HG03558 (cell line): ENCODE measurements around the gene NOVA1.

Experiments used
- ATAC-seq: cut with Tn5 transposase; IDR thresholded peaks from one replicate; pipeline ENCODE4 v1.9.1; 2021; ENCODE audit warnings: moderate number of reproducible peaks; ENCODE audit not compliant: unreplicated experiment; ENCODE audit errors: extremely low read depth

Gene NOVA1

GRCh38 chr14:26594148-26594547 is 3.7 kb downstream of the NOVA1 start:
- no peak for ATAC-seq

- ATAC-seq, result no peak
These were observed 4.5 kb downstream of the NOVA1 start for GRCh38 chr14:26593357-26593756.

GRCh38 chr14:26589925-26590324 is 7.9 kb downstream of the NOVA1 start:
- no peak for ATAC-seq

GRCh38 chr14:26577711-26578110 is 20.1 kb downstream of the NOVA1 start:
- ATAC-seq, result no peak

- no peak for ATAC-seq
These were observed 43.6 kb downstream of the NOVA1 start for GRCh38 chr14:26554069-26554772.

- ATAC-seq, result no peak
These were observed 48.3 kb downstream of the NOVA1 start for GRCh38 chr14:26549571-26549970.

- no peak for ATAC-seq
These were observed 49.4 kb downstream of the NOVA1 start for GRCh38 chr14:26548406-26548805.

- ATAC-seq, result no peak
These were observed 59.7 kb downstream of the NOVA1 start for GRCh38 chr14:26538176-26538575.

- ATAC-seq, result no peak
These were observed 65.9 kb downstream of the NOVA1 start for GRCh38 chr14:26531894-26532293.

GRCh38 chr14:26528415-26529182 is 69.2 kb downstream of the NOVA1 start:
- no peak for ATAC-seq

- no peak for ATAC-seq
These were observed 70.7 kb downstream of the NOVA1 start for GRCh38 chr14:26527095-26527494.

GRCh38 chr14:26526137-26526536 is 71.7 kb downstream of the NOVA1 start:
- no peak for ATAC-seq

GRCh38 chr14:26525085-26525484 is 72.7 kb downstream of the NOVA1 start:
- no peak for ATAC-seq

- no peak for ATAC-seq
These were observed 74.9 kb downstream of the NOVA1 start for GRCh38 chr14:26522967-26523366.

- ATAC-seq, result no peak
These were observed 80.1 kb downstream of the NOVA1 start for GRCh38 chr14:26517771-26518170.

- no peak for ATAC-seq
These were observed 97.8 kb downstream of the NOVA1 start for GRCh38 chr14:26500028-26500427.

GRCh38 chr14:26499546-26499945 is 98.3 kb downstream of the NOVA1 start:
- no peak for ATAC-seq

- no peak for ATAC-seq
These were observed 110.9 kb downstream of the NOVA1 start for GRCh38 chr14:26486922-26487321.

GRCh38 chr14:26484562-26484961 is 113.3 kb downstream of the NOVA1 start:
- ATAC-seq, result no peak

GRCh38 chr14:26478967-26479366 is 118.9 kb downstream of the NOVA1 start:
- no peak for ATAC-seq

GRCh38 chr14:26466862-26467261 is 131.0 kb downstream of the NOVA1 start:
- no peak for ATAC-seq

GRCh38 chr14:26463136-26463535 is 134.7 kb downstream of the NOVA1 start:
- ATAC-seq, result no peak
